ENCODE results near the gene ARHGAP28. TPM values are rescaled to one million over a fixed set of nuclear protein-coding genes. Genes with fewer than 3 reads are reported as not detected.

ARHGAP28 gene, protein sequence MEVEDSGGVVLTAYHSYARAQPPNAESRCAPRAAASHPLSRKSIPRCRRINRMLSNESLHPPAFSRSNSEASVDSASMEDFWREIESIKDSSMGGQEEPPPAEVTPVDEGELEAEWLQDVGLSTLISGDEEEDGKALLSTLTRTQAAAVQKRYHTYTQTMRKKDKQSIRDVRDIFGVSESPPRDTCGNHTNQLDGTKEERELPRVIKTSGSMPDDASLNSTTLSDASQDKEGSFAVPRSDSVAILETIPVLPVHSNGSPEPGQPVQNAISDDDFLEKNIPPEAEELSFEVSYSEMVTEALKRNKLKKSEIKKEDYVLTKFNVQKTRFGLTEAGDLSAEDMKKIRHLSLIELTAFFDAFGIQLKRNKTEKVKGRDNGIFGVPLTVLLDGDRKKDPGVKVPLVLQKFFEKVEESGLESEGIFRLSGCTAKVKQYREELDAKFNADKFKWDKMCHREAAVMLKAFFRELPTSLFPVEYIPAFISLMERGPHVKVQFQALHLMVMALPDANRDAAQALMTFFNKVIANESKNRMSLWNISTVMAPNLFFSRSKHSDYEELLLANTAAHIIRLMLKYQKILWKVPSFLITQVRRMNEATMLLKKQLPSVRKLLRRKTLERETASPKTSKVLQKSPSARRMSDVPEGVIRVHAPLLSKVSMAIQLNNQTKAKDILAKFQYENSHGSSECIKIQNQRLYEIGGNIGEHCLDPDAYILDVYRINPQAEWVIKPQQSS
- total RNA-seq, result 20.3 and 24.1 TPM in 2 replicates

GRCh38 chr18:6729247-6730091, at the start of gene ARHGAP28:
Gene ARHGAP28 (plus strand): TSS chr18:6729716. CDS start chr18:6729822, 106 bp downstream.

Measured in pericardium fibroblast (primary cell).